Thyroid gland (tissue), 4 donors: ENCODE measurements around the gene TSPAN5.

Source experiments
- CTCF ChIP-seq, 6 experiments: fragments of 200-600 bp in 3 of 6; fragments of 450-650 bp in 3 of 6; sonication (generic) in 3 of 6; IDR thresholded peaks; one replicate each; pipeline ENCODE4 v1.5.1; 2016 to 2019; ENCODE audit warnings: antibody characterized with exemption in 6 of 6, mild to moderate bottlenecking in 2 of 6, inconsistent platforms in 1 of 6, moderate library complexity in 1 of 6
- POLR2A ChIP-seq, 2 donors: fragments of 450-650 bp; IDR thresholded peaks; one replicate each; pipeline ENCODE4 v1.6.1; 2017; ENCODE audit warnings: antibody characterized with exemption in 2 of 2, mild to moderate bottlenecking in 2 of 2, moderate library complexity in 1 of 2

GRCh38 chr4:98421111-98421510 lies 237.3 kb downstream of the TSPAN5 start:
- TF ChIP-seq CTCF (IDR thresholded peaks at IDR 0.05) (no peak), POLR2A (IDR thresholded peaks at IDR 0.05) (no peak)
